Lower leg skin (tissue), 4 donors: ENCODE measurements around the gene FOXD1. TPM values are rescaled to one million over a fixed set of nuclear protein-coding genes. Genes with fewer than 3 reads are reported as not detected.

Source experiments
- DNase-seq, 2 donors: peaks; one replicate each; pipeline ENCODE4 v3.0.0-alpha.2; 2019; ENCODE audit warnings: low spot score in 2 of 2
- H3K4me3 ChIP-seq: fragments of 200-600 bp; sonication (generic); 2 replicates; pipeline ENCODE4 v1.5.1; 2017; ENCODE audit warnings: mild to moderate bottlenecking, low read depth; ENCODE audit not compliant: poor library complexity, severe bottlenecking
- CTCF ChIP-seq, 3 donors: fragments of 450-650 bp; IDR thresholded peaks; one replicate each; pipeline ENCODE4 v1.5.1; 2016; ENCODE audit warnings: antibody characterized with exemption in 3 of 3, mild to moderate bottlenecking in 3 of 3, moderate library complexity in 2 of 3
- POLR2A ChIP-seq, 2 donors: fragments of 450-650 bp; IDR thresholded peaks; one replicate each; pipeline ENCODE4 v1.6.1; 2016 to 2017; ENCODE audit warnings: antibody characterized with exemption in 2 of 2, mild to moderate bottlenecking in 1 of 2, moderate library complexity in 1 of 2
- WGBS, 2 donors: methylation state at CpG; one replicate each; pipeline ENCODE4 v1.1.5; 2018; 5-methylcytosine and 5-hydroxymethylcytosine counted together
- intact Hi-C: fragments of 100-400 bp; cut with DNase I; formaldehyde crosslinking; loops from one replicate; pipeline ENCODE4 v1.15.0; 2023; ENCODE audit warnings: low total_unique reads
- total RNA-seq, 4 donors: library from RNA; depleted of rRNA; stranded (reverse); fragments of >200 nt; gene quantifications; one replicate each; pipeline ENCODE4 v1.1.0, GENCODE V29; 2016

FOXD1 gene
- total RNA-seq, 4 donors from 2014 or later, result 0.63 to 2.2 (median 1.8) TPM

GRCh38 chr5:73420666-73421065, 27.9 kb downstream of the FOXD1 start:
- no peak for TF ChIP-seq POLR2A (IDR thresholded peaks at IDR 0.05)
- no peak for TF ChIP-seq CTCF (IDR thresholded peaks at IDR 0.05)
- WGBS, 2 donors, result 58 to 59% methylated on average over 3 of the region's 3 CpGs
- intact Hi-C loops, result no loop called here
- DNase-seq, result no peak
- H3K4me3 ChIP-seq, result no peak overlapping the region

GRCh38 chr5:73419465-73420390, 28.8 kb downstream of the FOXD1 start:
- DNase-seq, result no peak
- H3K4me3 ChIP-seq, result no peak overlapping the region
- TF ChIP-seq CTCF (IDR thresholded peaks at IDR 0.05), result no peak
- TF ChIP-seq POLR2A (IDR thresholded peaks at IDR 0.05), result no peak
- 3 to 6% methylated on average over 48 to 55 of the region's 79 CpGs for WGBS, 2 donors
- intact Hi-C loops, result no loop called here

GRCh38 chr5:73419117-73419464, 29.5 kb downstream of the FOXD1 start:
- intact Hi-C loops, result no loop called here
- no peak for DNase-seq
- WGBS, 2 donors, result 21 to 30% methylated on average over 6 of the region's 6 CpGs
- H3K4me3 ChIP-seq, result no peak overlapping the region
- TF ChIP-seq CTCF (IDR thresholded peaks at IDR 0.05), result no peak

- 48 to 49% methylated on average over 6 of the region's 6 CpGs for WGBS, 2 donors
- no peak for TF ChIP-seq CTCF (IDR thresholded peaks at IDR 0.05)
- TF ChIP-seq POLR2A (IDR thresholded peaks at IDR 0.05), result no peak
- no peak overlapping the region for H3K4me3 ChIP-seq
- no peak for DNase-seq
- intact Hi-C loops, result no loop called here
Observed at GRCh38 chr5:73418244-73418691, 30.3 kb downstream of the FOXD1 start.

- WGBS, 2 donors, result 61 to 66% methylated on average over 10 of the region's 10 CpGs
- intact Hi-C loops, result no loop called here
- H3K4me3 ChIP-seq, result no peak overlapping the region
- no peak for DNase-seq
- TF ChIP-seq CTCF (IDR thresholded peaks at IDR 0.05) (no peak), POLR2A (IDR thresholded peaks at IDR 0.05) (no peak)
Observed at GRCh38 chr5:73417303-73418034, 31.1 kb downstream of the FOXD1 start.
